Suprapubic skin (tissue), 4 donors: ENCODE data around the gene NANS. TPM values are rescaled to one million over a fixed set of nuclear protein-coding genes. Genes with fewer than 3 reads are reported as not detected.
"Not testable (repeated sequence)": the region's sequence is repeated elsewhere in the genome, so short reads cannot be mapped to it uniquely, and the experiment has no call there.

Experiments used
- DNase-seq, 2 donors: peaks; one replicate each; pipeline ENCODE4 v3.0.0-alpha.2; 2019; ENCODE audit warnings: low spot score in 2 of 2
- H3K27ac ChIP-seq: fragments of 200-600 bp; sonication (generic); one replicate; pipeline ENCODE4 v1.5.1; 2019
- H3K27me3 ChIP-seq: fragments of 200-600 bp; sonication (generic); one replicate; pipeline ENCODE4 v1.5.1; 2019
- H3K36me3 ChIP-seq: fragments of 200-600 bp; sonication (generic); one replicate; pipeline ENCODE4 v1.5.1; 2019
- H3K4me1 ChIP-seq: fragments of 200-600 bp; sonication (generic); one replicate; pipeline ENCODE4 v1.5.1; 2019
- H3K4me3 ChIP-seq: fragments of 200-600 bp; sonication (generic); one replicate; pipeline ENCODE4 v1.5.1; 2019; ENCODE audit warnings: mild to moderate bottlenecking
- H3K9me3 ChIP-seq: fragments of 200-600 bp; sonication (generic); one replicate; pipeline ENCODE4 v1.5.1; 2019
- EP300 ChIP-seq: sonication (generic); formaldehyde crosslinking; IDR thresholded peaks from one replicate; pipeline ENCODE4 v1.6.1; 2017; ENCODE audit warnings: antibody characterized with exemption
- POLR2A ChIP-seq, 2 donors: fragments of 450-650 bp; IDR thresholded peaks; one replicate each; pipeline ENCODE4 v1.6.1; 2017; ENCODE audit warnings: antibody characterized with exemption in 2 of 2, mild to moderate bottlenecking in 2 of 2, moderate library complexity in 2 of 2
- POLR2AphosphoS5 ChIP-seq, 3 donors: sonication (generic); formaldehyde crosslinking; IDR thresholded peaks; one replicate each; pipeline ENCODE4 v1.6.1; 2017; ENCODE audit warnings: antibody characterized with exemption in 3 of 3
- WGBS: methylation state at CpG from one replicate; pipeline ENCODE4 v1.1.5; 2018; 5-methylcytosine and 5-hydroxymethylcytosine counted together
- total RNA-seq, 4 donors: library from RNA; depleted of rRNA; stranded (reverse); fragments of >200 nt; gene quantifications; one replicate each; pipeline ENCODE4 v1.1.0, GENCODE V29; 2016
- TF ChIP-seq, protein P1 (sequence below), 2 donors: fragments of 200-600 bp in 1 of 2; fragments of 450-650 bp in 1 of 2; sonication (generic) in 1 of 2; IDR thresholded peaks; one replicate each; pipeline ENCODE4 v1.5.1; 2016 to 2019; ENCODE audit warnings: antibody characterized with exemption in 2 of 2, mild to moderate bottlenecking in 1 of 2, moderate library complexity in 1 of 2

Gene NANS
- total RNA-seq, 4 donors from 2014 or later = 35.0 to 49.6 (median 45.2) TPM

DNA sequence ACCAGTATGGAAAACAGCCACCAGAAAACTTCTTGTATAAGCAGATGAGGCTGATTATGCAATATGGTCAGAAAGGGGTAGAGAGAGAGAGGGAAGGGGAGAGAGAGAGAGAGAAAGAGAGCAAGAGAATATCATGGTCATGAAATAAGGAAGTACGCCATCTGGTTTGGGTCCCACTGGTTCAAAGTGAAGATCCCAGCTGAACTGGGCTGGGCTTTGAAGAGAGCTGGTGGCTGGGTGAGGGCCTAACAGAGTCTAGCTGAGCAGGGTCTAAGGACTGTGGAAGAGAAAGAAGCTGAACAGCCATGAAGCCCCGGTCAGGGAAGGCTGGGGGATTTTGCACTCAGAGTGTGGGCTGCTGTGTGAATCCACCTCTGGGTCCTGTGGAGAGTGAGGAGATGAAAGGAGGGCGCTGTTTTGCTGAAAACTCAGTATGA lies 47.9 kb downstream of the NANS start:
- Histone ChIP-seq H3K36me3 (no peaks in the 10 kb centered on the region), H3K4me1 (peaks cover 21% of the 10 kb centered on the region), H3K27ac (no peak overlapping the region), H3K4me3 (no peak overlapping the region), H3K27me3 (no peaks in the 10 kb centered on the region), H3K9me3 (no peaks in the 10 kb centered on the region)
- DNase-seq = peak; percentile 53 to 70
- 80% methylated on average over 3 of the region's 3 CpGs for WGBS
- no peak for TF ChIP-seq POLR2AphosphoS5 (IDR thresholded peaks at IDR 0.05)
- no peak for TF ChIP-seq POLR2A (IDR thresholded peaks at IDR 0.05)
- no peak for TF ChIP-seq EP300
- TF ChIP-seq, protein P1, sequence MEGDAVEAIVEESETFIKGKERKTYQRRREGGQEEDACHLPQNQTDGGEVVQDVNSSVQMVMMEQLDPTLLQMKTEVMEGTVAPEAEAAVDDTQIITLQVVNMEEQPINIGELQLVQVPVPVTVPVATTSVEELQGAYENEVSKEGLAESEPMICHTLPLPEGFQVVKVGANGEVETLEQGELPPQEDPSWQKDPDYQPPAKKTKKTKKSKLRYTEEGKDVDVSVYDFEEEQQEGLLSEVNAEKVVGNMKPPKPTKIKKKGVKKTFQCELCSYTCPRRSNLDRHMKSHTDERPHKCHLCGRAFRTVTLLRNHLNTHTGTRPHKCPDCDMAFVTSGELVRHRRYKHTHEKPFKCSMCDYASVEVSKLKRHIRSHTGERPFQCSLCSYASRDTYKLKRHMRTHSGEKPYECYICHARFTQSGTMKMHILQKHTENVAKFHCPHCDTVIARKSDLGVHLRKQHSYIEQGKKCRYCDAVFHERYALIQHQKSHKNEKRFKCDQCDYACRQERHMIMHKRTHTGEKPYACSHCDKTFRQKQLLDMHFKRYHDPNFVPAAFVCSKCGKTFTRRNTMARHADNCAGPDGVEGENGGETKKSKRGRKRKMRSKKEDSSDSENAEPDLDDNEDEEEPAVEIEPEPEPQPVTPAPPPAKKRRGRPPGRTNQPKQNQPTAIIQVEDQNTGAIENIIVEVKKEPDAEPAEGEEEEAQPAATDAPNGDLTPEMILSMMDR (IDR thresholded peaks at IDR 0.05) = no peak

DNA sequence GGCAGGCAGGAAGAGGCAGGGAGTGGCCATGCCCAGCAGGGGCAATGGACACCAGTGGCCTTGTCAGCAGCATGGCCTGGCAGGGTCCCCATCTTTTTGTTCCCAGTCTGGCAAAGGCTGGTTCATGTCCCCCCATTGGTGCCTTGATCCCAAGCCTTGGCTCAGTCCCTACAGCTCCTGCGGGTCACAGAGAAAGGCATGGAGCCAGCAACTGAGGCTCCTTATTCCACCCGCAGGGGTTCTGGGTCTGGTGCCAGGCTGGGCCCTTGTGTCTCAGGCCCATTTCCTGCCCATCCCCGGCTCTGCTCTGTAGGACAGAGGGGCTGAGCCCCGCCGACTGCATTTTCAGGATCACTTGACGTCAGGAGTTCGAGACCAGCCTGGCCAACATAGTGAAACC lies 48.5 kb downstream of the NANS start:
- WGBS = 95% methylated on average over 6 of the region's 7 CpGs
- TF ChIP-seq EP300 = no peak
- Histone ChIP-seq H3K27ac (no peak overlapping the region), H3K4me1 (peaks cover 15% of the 10 kb centered on the region), H3K27me3 (no peaks in the 10 kb centered on the region), H3K9me3 (no peaks in the 10 kb centered on the region), H3K4me3 (no peak overlapping the region), H3K36me3 (no peaks in the 10 kb centered on the region)
- peak; percentile 34 to 60 for DNase-seq

DNA sequence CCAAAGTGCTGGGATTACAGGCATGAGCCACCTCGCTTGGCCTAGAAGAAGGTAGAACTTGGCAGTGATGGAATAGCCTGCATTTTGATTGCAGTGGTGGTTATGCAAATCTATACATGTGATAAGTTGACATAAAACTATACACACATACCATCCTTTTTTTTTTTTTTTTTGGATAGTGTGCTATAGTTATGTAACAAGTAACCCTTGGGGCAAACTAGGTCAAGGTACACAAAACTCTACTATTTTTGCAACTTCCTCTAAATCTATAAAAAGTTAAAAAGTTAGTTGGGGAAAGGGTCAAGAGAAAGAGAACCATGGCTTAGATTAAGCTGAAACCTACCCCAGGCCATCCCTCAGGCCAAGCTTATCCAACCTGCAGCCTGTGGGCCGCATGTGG lies 51.4 kb downstream of the NANS start:
- DNase-seq = peak in 1 of 2 donors; percentile 4
- H3K36me3 ChIP-seq = no peaks in the 10 kb centered on the region
- no peaks in the 10 kb centered on the region for H3K27me3 ChIP-seq
- no peak overlapping the region for H3K4me3 ChIP-seq
- no peaks in the 10 kb centered on the region for H3K9me3 ChIP-seq
- TF ChIP-seq EP300 (no peak), POLR2AphosphoS5 (IDR thresholded peaks at IDR 0.05) (no peak), POLR2A (IDR thresholded peaks at IDR 0.05) (no peak)
- TF ChIP-seq, protein P1 (IDR thresholded peaks at IDR 0.05) = no peak
- WGBS = 59% methylated on average over 2 of the region's 2 CpGs
- H3K4me1 ChIP-seq = peaks cover 4% of the 10 kb centered on the region
- no peak overlapping the region for H3K27ac ChIP-seq

DNA sequence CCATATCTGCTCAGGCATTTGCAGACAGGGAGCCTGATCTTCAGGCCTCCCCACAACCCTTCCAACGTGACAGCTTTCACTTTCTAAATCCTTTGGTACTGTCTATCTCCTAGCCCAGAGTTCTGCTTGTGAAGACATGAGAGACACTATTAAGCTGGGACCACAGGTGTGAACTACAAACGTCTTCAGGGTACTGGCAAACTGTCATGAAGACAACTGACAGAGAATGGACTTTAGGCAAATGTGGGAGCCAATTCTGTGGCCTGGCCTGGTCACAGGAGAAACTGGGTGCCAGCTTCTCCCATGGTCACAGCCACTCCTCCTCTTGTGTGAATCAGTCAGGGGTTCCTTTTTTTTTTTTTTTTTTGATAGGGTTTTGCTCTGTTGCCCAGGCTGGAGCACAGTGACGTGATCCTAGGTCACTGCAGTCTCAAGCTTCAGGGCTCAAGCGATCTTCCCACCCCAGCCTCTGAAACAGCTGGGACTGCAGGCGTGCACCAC lies 52.0 kb downstream of the NANS start:
- DNase-seq = peak; percentile 4 to 44
- Histone ChIP-seq H3K4me3 (no peak overlapping the region), H3K9me3 (no peaks in the 10 kb centered on the region), H3K36me3 (no peaks in the 10 kb centered on the region), H3K4me1 (peaks cover 4% of the 10 kb centered on the region), H3K27ac (peak overlapping the region; percentile 8), H3K27me3 (no peaks in the 10 kb centered on the region)
- WGBS = 58% methylated on average over 5 of the region's 5 CpGs
- no peak for TF ChIP-seq POLR2A (IDR thresholded peaks at IDR 0.05)
- TF ChIP-seq, protein P1 (IDR thresholded peaks at IDR 0.05) = no peak
- no peak for TF ChIP-seq EP300
- no peak for TF ChIP-seq POLR2AphosphoS5 (IDR thresholded peaks at IDR 0.05)

DNA sequence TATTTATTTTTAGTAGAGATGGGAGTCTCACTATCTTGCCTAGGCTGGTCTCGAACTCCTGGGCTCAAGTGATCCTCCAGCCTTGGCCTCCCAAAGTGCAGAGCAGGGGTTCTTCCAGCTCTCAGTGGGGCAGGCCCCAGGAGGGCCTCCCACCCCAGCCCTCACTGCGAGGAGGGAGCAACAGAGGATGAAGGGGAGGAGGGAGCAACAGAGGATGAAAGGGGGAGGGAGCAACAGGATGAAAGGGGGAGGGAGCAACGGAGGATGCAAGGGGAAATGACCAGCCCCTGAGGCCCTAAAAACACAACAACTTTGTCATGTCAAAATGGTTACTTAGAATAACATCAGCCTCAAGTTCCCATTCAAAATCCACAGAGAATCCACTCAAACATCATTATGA lies 52.5 kb downstream of the NANS start:
- Histone ChIP-seq H3K36me3 (no peaks in the 10 kb centered on the region), H3K9me3 (no peaks in the 10 kb centered on the region), H3K4me1 (peaks cover 4% of the 10 kb centered on the region), H3K4me3 (no peak overlapping the region), H3K27ac (no peak overlapping the region), H3K27me3 (no peaks in the 10 kb centered on the region)
- 57% methylated on average over 3 of the region's 3 CpGs for WGBS
- TF ChIP-seq POLR2A (IDR thresholded peaks at IDR 0.05) = no peak
- TF ChIP-seq EP300 = no peak
- TF ChIP-seq, protein P1 (IDR thresholded peaks at IDR 0.05) = no peak
- no peak for TF ChIP-seq POLR2AphosphoS5 (IDR thresholded peaks at IDR 0.05)
- peak; percentile 27 to 31 for DNase-seq

DNA sequence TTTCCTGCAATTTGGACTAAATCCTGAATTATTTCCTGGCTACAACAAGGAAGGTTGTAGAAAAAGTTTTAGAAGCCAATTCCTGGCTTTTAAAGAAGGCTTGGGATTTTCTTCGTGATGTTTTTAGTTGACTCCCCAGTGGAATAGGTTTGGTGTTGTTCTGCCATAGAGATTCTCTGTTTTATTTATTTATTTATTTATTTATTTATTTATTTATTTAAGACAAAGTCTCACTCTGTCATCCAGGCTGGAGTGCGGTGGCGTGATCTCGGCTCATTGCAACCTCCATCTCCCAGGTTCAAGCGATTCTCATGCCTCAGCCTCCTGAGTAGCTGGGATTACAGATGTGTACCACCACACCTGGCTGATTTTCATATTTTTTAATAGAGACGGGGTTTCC lies 60.6 kb downstream of the NANS start:
- 91% methylated on average over 6 of the region's 6 CpGs for WGBS

More for the DNA sequence above, 60.6 kb downstream of the NANS start:
- H3K27ac ChIP-seq, H3K9me3 ChIP-seq, H3K4me3 ChIP-seq, DNase-seq, H3K36me3 ChIP-seq, H3K27me3 ChIP-seq: not testable (repeated sequence)
- peaks cover 38% of the 10 kb centered on the region for H3K4me1 ChIP-seq
